Umbilical cord (tissue), 2 donors: ENCODE measurements around the gene IL1B. TPM values are rescaled to one million over a fixed set of nuclear protein-coding genes. Genes with fewer than 3 reads are reported as not detected.

Experiments used
- DNase-seq: peaks from one replicate; pipeline ENCODE4 v3.0.0-alpha.2; 2015; ENCODE audit warnings: low spot score
- total RNA-seq: library from RNA; depleted of rRNA; stranded (reverse); fragments of >200 nt; gene quantifications from one replicate; pipeline ENCODE4 v1.2.3, GENCODE V29; 2014; ENCODE audit warnings: low replicate concordance; ENCODE audit not compliant: insufficient read depth

The IL1B gene
- total RNA-seq, 1 donor from 2014 or later: 3.1 TPM

- no peak for DNase-seq
These were observed 6.5 kb downstream of the IL1B start for GRCh38 chr2:112829961-112830681.

DNA sequence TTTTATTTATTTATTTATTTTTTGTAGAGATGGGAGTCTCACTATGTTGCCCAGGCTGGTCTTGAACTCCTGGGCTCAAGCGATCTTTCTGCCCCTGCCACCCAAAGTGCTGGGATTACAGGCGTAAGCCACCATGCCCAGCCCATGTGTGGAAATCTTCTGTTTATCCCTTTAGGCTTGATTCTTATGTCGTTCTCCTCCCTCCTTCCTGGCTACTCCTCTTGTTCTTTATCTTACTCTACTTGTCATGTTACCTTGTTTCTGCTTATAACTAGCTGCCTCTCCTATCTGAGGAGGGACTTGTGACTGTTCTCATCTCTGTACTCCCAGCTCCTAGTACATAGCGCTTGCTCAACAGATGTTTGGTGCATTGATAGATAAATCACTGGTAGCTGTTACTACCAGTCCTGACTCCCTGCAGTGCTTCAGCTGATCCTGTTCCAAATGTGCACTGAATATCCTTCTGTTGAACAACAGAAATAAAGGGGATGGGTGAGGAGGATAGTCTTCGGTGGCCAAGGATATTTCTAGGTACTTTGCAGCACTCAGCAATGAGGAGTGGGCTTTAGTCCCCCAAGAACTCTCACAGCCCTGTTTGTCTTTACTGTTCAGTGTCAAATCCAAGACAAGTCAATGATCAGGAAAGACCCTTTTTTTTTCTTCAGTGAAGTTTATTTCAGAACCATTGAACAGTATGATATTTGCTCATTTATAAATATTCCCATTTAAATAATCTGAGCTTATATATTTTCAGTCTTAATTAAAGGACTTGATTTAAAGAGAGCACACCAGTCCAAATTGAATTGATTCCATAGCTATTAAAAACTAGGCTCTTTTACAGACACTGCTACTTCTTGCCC is 7.2 kb downstream of the IL1B start:
- DNase-seq: no peak

GRCh38 chr2:112828251-112828691 is 8.3 kb downstream of the IL1B start:
- DNase-seq: no peak

GRCh38 chr2:112827604-112828185 is 8.9 kb downstream of the IL1B start:
- DNase-seq: no peak

DNA sequence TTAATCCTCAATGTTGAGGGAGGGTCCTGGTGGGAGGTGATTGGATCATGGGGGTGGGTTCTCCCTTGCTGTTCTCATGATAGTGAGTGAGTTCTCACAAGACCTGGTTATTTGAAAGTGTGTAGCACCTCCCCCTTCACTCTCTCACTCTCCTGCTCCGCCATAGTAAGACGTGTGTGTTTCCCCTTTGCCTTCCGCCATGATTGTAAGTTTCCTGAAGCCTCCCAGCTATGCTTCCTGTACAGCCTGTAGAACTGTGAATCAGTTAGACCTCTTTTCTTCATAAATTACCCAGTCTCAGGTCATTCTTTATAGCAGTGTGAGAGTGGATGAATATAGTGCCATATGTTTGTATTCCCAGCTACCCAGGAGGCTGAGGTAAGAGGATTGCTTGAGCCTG is 9.6 kb downstream of the IL1B start:
- no peak for DNase-seq

- no peak for DNase-seq
These were observed 10.9 kb downstream of the IL1B start for GRCh38 chr2:112825706-112826105.

DNA sequence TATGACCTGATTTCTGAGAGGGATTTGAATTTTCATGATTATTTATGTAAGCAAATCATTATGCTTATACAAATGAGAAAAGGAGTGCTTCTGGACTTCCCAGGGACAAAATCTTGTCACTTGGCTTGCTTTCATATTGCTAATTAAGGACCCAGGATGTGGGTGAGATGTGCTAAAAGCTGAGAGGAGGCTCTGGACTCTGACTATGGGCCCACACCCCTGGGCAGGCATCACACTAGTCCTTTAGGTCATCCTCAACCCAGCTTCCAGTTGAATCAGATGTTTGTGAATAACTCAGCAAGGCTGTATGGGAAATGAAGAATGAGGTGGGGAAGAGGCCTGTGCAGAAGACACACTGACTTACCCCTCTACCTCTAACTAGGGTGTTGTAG is 11.9 kb downstream of the IL1B start:
- DNase-seq: no peak

DNA sequence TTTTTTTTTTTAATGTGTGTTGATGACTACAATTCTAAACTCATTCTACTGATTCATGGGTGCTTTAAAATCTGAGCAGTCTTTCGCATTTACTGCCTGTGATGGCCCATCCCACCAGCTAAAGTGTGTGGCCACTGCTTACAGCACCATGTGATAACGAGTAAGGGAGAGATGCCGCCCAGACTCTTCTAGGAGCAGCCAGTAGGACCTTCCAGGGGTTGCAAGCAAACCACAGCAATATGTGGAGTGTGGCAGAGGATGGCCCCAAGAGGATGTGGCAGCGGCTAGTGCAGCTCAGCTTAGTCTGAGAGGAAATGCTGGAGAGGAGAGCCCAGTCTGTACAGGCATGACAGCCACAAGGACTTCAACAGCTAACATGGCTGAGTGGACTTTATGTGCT is 14.9 kb downstream of the IL1B start:
- DNase-seq: no peak

- DNase-seq: no peak
These were observed 15.4 kb downstream of the IL1B start for GRCh38 chr2:112821142-112821541.

DNA sequence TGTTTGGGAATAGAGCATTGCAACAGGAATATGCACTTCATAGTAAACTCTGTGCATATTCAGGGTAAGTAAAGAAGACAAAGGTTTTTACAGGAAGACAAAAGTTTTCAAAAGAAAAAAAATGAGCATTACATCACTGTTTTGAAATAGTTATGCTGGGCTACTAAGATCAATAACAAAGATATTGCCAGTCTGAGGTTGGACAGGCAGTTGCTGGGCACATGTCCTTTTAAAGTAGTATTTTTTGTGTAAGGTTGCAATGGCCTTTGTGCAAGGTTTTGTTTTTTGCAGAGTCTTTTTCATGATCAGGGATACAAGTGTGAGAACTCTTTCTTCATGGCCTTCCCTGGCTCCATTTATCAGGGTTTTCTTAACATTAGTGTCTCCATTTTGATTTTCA is 16.2 kb downstream of the IL1B start:
- no peak for DNase-seq

GRCh38 chr2:112819081-112819480 is 17.5 kb downstream of the IL1B start:
- no peak for DNase-seq

GRCh38 chr2:112818094-112818902 is 18.3 kb downstream of the IL1B start:
- DNase-seq: no peak

DNA sequence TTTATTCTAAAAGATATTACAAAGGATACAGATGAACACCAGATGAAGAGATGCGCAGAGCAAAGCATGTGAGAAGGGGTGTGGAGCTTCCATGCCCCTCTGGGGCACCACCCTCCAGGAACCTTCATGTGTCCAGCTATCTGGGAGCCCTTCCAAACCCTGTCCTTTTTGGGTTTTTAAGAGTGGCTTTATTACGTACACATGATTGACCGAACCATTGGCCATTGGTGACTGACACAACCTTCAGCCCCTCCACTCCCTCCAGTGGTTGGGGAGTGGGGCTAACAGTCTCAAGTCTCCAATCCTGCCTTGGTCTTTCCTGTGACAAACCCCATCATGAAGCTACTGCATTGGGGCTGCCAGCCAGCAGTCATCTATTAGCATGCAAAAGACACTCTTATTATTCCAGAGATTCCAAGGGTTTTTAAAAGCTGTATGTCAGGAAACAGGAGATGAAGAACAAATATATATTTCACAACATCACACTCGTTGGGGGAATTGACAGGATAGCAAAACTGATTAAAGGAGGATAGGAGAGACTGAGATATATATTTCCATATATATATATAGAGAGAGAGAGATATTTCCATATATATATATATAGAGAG is 19.4 kb downstream of the IL1B start:
- DNase-seq: no peak

GRCh38 chr2:112814278-112814677 is 22.3 kb downstream of the IL1B start:
- peak; percentile 79 for DNase-seq

GRCh38 chr2:112813280-112813966 is 23.2 kb downstream of the IL1B start:
- DNase-seq: no peak

DNA sequence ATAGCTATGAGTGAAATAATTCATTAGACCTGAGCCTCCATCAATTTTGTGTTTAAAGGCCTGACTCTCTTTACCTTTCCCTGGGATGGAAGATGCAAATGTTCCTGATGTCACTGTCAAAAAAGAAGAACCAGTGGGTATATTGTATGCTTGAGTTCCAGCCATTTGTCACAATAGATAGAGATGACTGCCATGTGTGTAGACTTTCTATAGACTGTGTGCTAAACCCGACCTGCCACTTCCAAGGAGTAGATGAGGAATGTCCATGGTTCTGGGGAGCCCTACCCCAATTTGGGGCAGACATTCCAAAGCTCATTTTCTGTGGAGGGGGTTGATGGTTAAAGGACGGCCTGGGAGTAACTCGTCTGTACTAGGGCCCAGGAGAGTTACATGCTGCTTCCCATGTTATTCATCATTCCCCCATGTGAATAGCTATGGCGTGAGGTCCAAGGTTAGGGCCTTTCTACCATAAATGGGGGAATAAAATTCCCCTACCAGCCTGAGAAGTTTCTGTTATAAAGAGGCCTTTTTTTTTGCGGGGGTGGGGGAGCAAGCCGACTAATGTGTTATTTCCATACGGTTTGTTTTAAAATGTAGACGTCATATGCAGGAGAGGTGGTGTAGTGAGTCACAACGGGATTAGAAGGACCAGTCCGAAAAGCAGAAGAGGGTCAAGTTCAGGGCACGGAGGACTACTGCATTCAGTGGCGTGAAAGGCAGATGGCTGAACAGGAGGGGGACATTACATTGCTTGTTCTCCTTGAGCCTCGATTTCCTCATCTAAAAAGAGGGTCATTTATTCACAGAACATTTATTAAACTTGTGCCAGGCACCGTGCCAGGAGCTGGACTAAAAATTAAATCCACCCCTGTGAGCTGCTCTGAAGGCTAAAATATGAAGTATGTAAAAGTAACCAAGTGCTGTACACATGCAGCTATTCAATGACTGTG is 24.0 kb downstream of the IL1B start:
- peak; percentile 71 for DNase-seq

GRCh38 chr2:112811841-112812306 is 24.7 kb downstream of the IL1B start:
- DNase-seq: peak; percentile 55

DNA sequence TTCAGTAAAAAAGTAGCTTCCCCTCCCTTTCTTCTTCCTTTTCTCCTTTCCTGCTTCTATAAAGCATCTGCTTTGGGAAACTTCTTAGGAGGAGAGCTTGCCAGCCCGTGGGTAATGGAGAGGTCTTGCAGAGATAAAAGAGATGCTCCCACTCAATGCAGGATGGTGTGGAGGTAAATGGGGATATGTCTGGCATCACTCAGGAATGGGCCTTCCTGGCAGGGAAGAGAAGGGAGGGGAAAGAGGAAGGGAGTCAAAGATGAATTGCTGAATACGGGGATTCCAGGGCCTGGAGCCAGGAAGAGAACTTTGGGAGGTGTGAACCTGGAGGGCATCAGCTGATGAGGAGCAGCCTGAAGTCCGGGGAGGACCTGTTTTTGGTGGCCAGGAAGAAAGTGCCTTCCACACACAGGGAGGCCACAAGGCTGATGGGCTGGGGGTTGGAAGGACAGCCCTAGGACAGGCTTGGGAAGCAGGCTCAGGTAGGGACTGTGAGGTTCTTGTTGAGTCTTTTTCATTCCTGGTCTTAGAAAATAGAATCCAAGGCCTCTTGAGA is 25.2 kb downstream of the IL1B start:
- DNase-seq: no peak

DNA sequence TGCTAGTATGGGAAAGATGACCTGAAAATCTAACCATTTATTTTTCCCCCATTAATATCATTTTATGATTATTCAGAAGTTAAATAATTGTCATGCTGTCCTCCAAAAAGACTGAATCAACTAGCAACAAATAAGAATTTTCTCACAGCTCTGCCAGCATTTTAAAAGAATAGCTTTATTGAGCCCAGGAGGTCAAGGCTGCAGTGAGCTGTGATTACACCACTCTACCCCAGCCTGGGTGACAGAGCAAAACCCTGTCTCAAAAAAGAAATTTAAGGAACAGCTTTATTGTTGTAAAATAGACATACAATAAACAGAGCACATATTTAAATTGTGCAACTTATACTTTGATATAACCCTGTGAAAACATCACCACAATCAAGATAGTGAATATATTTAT is 27.5 kb downstream of the IL1B start:
- DNase-seq: no peak
